Left hindlimb (tissue), 1 donor: ENCODE data around the gene KIRREL3.
A peak's percentile ranks its signal among the peaks of the same experiment; 100 is the strongest.

ENCODE experiments used
- DNase-seq: peaks from one replicate; pipeline ENCODE4 v3.0.0-alpha.2; 2018

Gene KIRREL3

DNA sequence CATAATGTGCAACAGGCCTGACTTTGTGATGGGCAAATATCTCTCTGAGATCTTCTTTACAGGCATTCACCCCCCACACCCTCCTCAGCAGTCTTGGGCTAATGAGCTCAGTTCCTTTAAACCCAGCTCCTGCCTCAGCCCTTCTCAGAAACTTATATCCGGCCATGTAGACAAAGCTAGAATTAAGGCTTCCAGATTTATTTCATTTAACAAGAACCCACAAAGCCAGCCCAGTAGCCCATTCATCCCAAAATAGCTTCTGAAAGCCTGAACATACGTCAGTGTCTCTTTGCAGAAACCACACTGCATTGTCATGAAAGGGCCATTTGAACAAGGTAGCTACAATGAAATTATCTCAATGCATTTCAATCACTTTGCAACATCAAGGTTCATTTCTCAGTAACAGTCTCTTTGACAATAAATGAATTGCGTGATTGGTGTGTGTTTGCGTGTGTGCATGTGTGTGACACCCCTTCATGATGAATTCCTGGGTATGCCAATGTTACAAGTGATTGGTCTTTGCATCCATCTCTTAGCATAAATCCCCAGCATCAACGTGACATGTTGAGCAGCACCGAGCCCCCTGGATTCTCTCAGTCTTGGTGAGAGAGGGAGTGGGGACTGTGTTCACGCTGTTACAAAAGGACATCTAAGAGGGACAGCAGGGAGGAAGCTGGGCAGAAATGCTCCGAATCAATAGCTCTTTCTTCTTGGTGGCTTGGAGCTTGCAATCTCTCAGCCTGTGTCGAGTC is 299.6 kb downstream of the KIRREL3 start:
- DNase-seq = no peak

GRCh38 chr11:126698576-126698975 is 302.0 kb downstream of the KIRREL3 start:
- DNase-seq = no peak

DNA sequence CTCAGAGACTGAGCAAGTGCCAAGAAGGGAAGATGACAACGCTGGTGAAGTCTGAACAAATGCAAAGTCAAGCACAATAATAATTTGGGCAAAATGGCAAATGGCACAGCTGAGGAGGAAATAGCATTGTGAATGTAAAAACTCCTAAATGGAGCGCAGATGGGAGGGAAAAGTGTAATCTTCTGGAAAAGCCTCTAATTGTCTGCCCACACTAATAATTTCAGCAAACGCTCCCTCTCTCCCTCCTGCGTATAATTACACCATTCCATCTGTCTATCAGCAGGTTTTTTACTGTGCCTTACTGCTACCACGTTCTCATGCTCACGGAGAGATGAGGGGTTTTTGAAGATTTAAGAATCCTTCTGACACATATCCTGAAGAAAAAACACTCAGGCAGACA is 302.6 kb downstream of the KIRREL3 start:
- no peak for DNase-seq

DNA sequence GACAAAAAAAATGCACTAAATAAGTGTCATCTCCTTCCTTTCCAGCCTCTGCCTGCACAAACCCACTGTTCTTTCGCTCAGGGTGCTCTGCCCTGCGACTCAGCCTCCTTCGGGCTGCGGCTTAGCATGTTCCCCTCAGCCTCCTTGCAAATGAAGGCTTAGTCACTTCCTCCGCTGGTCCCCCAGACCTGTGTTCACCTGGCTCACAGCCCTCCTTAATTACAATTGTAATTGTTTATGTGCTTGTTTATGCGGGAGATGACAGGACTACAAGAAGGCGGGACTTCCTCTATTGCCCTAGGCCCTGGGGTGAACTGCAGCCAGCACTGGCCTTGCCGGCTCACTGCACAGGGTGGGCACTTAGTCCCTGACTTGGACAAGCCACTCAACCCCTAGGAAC is 303.6 kb downstream of the KIRREL3 start:
- DNase-seq = no peak

DNA sequence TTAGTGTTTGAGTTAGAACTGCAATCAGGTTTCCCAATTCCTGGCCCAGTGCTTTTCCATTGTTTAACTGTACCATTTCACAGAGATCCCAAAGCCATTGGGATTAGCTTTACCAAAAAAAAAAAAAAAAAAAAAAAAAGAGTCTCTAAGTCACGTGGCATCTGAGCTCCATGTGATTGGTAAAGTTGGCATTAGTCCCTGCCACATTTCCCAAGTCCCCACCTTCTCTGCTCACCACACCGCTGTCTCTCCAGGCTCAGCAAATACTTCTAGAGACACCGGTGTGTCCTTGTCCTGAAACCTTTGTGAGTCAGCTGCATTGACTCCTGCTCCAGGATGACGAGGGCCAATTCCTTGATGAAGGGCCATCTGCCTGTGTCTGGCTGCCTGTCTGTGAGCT is 305.3 kb downstream of the KIRREL3 start:
- DNase-seq = no peak

GRCh38 chr11:126694065-126694625 is 306.4 kb downstream of the KIRREL3 start:
- no peak for DNase-seq

DNA sequence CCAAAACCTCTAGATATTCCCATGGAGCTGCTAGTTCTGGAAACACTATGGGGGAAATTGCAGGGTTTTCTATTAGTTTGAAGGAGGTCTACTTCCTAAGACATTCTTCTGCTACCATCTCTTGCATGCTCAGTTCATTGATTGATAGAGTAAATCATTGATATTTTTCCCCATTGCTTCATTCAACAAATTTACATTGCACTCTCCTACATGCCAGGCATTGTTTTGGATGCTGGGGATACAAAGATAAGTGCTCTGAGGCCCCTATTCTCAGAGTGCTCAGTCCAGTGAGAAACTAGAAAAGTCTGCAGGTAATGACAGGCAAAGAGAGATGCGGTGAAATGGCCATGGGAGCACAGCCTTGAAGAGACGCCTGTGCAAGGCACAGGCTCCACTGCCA is 313.1 kb downstream of the KIRREL3 start:
- DNase-seq = no peak

DNA sequence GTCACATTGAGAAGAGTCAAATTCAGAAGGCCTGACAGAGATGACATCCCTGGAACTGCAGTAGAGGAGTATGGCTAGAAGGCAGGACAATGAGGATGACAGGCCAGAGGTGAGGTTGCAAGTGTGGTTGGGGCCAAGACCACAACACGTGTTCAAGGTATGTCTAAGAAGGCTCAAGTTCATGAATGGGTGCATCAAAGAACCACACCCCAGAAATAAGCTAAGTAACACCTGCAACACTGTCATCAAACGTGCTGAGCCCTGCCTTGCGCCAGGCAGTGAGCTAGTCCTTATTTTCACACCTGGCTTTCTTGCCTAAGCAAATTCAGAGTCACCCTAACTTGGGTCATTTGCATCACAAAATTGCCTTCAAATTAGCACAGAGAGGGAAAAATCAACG is 313.6 kb downstream of the KIRREL3 start:
- DNase-seq = no peak

GRCh38 chr11:126683766-126684728 is 316.5 kb downstream of the KIRREL3 start:
- DNase-seq = no peak

GRCh38 chr11:126682590-126682989 is 318.0 kb downstream of the KIRREL3 start:
- no peak for DNase-seq

GRCh38 chr11:126680700-126681099 is 319.9 kb downstream of the KIRREL3 start:
- no peak for DNase-seq

- no peak for DNase-seq
These were observed 320.4 kb downstream of the KIRREL3 start for GRCh38 chr11:126680131-126680530.

- DNase-seq = no peak
These were observed 321.5 kb downstream of the KIRREL3 start for GRCh38 chr11:126679033-126679432.

DNA sequence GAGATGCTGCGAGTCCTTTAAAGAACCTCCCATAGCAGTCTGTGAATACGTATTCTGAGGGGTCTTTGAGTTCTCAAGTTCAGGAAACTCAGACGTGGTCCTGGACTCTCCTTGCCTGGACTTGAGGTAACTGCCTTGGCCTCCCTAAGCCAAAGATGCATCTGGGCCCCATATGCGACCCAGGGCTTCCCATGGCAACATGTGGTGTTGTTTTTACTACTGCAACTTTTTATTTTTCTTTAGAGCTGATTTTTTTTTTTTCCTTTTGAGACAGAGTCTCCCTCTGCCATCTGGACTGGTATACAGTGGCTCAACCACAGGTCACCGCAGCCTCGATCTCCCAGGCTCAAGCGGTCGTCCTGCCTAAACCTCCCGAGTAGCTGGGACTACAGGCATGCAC is 324.0 kb downstream of the KIRREL3 start:
- DNase-seq = no peak

DNA sequence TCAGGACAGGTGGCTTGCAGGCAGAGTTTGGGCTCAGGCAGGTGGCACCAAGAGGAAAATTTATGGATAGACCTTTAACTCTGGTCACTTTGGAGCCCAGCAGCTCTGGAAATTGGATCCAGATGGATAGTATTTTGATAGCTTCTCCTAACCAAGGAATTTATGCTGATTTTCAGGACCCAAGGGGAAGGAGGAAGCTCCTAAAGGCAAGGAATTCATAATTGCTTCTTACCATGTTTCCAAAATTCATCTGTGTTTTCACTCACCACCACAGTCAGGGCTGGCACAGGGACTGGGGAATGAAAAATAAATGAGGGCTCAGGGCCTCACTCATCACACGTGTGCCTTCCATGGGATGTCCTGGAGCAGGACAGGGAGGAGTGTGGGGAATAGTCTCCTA is 327.3 kb downstream of the KIRREL3 start:
- DNase-seq = no peak

GRCh38 chr11:126669416-126669815 is 331.2 kb downstream of the KIRREL3 start:
- no peak for DNase-seq

DNA sequence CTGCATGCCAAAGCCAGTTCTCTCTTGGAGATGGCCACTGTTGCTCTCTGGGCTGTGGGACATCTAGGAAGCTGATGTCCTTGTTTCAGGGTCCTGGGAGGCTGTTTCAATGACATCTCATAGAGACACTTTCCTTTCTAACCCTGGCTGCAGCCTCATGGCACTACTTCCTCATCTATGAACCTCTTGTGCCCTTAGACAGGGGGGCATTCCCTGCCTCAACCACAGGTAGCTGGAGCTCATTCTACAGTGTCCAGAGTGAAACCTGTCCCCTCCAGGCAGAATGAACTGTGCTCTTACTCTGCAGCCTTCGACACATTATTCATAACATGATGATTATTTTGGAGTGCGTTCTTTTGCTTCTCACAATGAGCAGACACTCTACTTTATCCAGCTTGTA is 335.9 kb downstream of the KIRREL3 start:
- no peak for DNase-seq

DNA sequence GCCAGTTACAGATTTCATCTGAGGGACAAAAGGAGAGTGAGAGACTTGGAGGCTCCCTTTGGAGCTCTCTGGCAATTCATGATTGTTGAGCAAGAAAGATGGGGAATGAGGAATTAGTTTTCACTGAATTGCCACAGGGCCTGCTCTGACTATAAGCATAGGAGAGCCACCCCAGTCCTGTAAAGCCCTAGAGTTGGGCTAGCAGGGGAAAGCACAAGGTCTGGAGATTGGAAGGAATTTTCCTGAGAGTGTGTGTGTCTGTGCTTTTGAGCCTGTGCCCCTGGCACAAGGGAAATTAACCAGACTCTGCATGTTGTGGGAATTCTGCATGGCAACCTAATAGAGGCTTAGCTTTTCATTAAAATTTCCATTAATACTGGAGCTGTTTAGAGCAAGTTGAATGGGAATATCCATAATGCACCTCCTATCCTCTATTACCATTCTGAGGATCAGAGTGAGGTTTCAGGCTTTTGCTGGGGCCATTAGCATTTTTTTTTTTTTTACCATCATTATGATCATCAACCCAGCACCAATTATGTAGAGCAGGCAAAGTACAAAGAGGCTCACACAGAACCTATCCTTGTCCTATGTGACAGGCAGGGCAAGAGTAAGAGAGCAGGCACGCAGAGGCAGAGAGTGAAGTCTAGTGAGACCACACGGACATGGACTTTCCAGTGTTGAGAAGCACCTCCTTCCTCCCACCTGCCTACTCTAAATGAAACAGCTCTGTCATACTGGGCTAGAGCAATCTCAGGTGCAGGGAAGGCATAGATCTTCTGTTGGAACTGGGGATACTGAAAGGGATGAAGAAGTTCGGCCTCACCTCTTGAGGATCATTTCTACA is 336.6 kb downstream of the KIRREL3 start:
- DNase-seq = no peak

- no peak for DNase-seq
These were observed 338.4 kb downstream of the KIRREL3 start for GRCh38 chr11:126662035-126662790.

DNA sequence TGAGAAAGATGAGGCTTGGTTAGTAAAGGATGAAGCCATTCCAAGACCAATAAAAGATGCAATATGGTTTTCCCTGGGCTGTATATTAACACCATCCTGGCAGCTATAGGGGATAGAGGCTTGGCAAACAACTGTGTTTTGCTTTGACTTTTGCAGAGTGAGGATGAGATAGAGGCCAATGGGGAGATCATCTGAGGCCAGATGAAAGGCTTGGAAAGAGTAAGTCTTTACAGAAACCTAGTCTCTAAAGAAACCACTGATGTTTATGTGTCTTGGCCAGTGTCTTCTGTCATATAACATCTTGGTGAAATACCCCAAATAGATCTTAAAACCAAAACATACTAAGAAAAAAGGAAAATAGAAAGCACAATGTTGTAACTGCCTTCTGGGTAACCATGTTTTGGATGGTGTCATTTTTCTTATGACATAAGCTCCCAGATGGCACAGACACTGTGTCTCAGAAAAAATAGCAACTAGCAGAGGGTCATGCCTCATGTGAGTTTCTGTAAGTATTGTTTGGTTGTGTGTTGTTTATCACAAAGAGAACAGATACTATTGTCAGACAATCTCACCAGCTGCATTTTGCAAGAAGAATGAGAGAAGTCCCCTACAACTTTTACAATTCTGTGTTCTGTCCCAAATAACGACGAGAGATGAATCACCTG is 339.7 kb downstream of the KIRREL3 start:
- DNase-seq = peak; percentile 48

DNA sequence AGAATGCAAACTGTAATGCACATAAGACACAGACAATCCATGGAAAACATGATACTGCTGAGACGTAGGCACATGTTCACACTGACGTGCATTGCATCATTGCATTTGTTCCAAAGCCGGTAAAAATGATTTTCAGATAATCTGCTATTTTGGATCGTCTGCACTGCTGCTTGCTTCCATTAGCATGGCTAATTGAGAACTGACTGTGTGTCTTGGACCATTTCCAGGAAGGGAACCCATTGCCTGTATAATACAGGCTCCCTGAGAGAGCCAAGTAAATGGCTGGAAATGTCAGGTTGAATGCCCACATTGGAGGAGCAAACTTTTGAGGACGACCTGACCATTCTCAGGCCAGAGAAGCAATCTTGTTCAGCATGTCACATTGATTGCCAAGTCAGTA is 340.2 kb downstream of the KIRREL3 start:
- peak; percentile 35 for DNase-seq
